DOHH2 (cell line): Measurements from ENCODE around the gene HAUS3.

Source experiments
- H3F3A ChIP-seq: fragments of 200-600 bp; sonication (generic), shearing (Covaris generic); 2 replicates; pipeline ENCODE4 v1.6.0; 2016; ENCODE audit warnings: antibody characterized with exemption, mild to moderate bottlenecking; ENCODE audit not compliant: control insufficient read depth, insufficient read depth
- H3K27ac ChIP-seq: fragments of 200-600 bp; sonication (generic); 2 replicates; pipeline ENCODE4 v1.5.1; 2014; ENCODE audit warnings: low read depth, mild to moderate bottlenecking, low read length, moderate library complexity
- H3K27me3 ChIP-seq: fragments of 200-600 bp; sonication (generic); 2 replicates; pipeline ENCODE4 v1.6.1; 2014; ENCODE audit warnings: mild to moderate bottlenecking, low read length, mixed read lengths; ENCODE audit not compliant: control insufficient read depth
- H3K36me3 ChIP-seq: fragments of 200-600 bp; sonication (generic); 2 replicates; pipeline ENCODE4 v1.6.1; 2014; ENCODE audit warnings: mild to moderate bottlenecking, low read length, moderate library complexity, mixed read lengths; ENCODE audit not compliant: control insufficient read depth
- H3K4me1 ChIP-seq: fragments of 200-600 bp; sonication (generic); 2 replicates; pipeline ENCODE4 v1.6.1; 2014; ENCODE audit warnings: mild to moderate bottlenecking, low read length, mixed read lengths; ENCODE audit not compliant: control insufficient read depth
- H3K4me2 ChIP-seq: fragments of 200-600 bp; sonication (generic); 2 replicates; pipeline ENCODE4 v1.6.0; 2014; ENCODE audit warnings: mild to moderate bottlenecking, low read length, moderate library complexity
- H3K4me3 ChIP-seq: fragments of 200-600 bp; sonication (generic); 2 replicates; pipeline ENCODE4 v1.5.1; 2014; ENCODE audit warnings: mild to moderate bottlenecking, low read length, mixed read lengths
- H3K79me2 ChIP-seq: fragments of 200-600 bp; sonication (generic); 2 replicates; pipeline ENCODE4 v1.6.1; 2014; ENCODE audit warnings: mild to moderate bottlenecking, low read length, mixed read lengths; ENCODE audit not compliant: control insufficient read depth
- H3K9me2 ChIP-seq: fragments of 200-600 bp; sonication (generic); replicated peaks from 2 replicates; pipeline ENCODE4 v1.6.1; 2014; ENCODE audit warnings: mild to moderate bottlenecking, low read length, mixed read lengths; ENCODE audit not compliant: control insufficient read depth
- H3K9me3 ChIP-seq: fragments of 200-600 bp; sonication (generic); 2 replicates; pipeline ENCODE4 v1.6.1; 2014; ENCODE audit warnings: antibody characterized with exemption, low read length, mixed read lengths; ENCODE audit not compliant: control insufficient read depth, insufficient read depth
- H4K20me1 ChIP-seq: fragments of 200-600 bp; sonication (generic); 2 replicates; pipeline ENCODE4 v1.6.0; 2014; ENCODE audit warnings: low read depth, mild to moderate bottlenecking, antibody characterized with exemption, low read length, moderate library complexity; ENCODE audit not compliant: control insufficient read depth, insufficient read depth
- EZH2phosphoT487 ChIP-seq: fragments of 200-600 bp; sonication (generic); IDR thresholded peaks from 2 replicates; pipeline ENCODE4 v1.6.1; 2017; ENCODE audit warnings: borderline replicate concordance, mild to moderate bottlenecking, antibody characterized with exemption, low read length, moderate library complexity, mixed read lengths
- TF ChIP-seq, protein P1 (sequence below): fragments of 200-600 bp; sonication (generic); IDR thresholded peaks from one replicate; pipeline ENCODE4 v1.5.1; 2014; ENCODE audit warnings: antibody characterized with exemption, mild to moderate bottlenecking, low read depth, low read length; ENCODE audit not compliant: poor library complexity, severe bottlenecking

The HAUS3 gene

DNA sequence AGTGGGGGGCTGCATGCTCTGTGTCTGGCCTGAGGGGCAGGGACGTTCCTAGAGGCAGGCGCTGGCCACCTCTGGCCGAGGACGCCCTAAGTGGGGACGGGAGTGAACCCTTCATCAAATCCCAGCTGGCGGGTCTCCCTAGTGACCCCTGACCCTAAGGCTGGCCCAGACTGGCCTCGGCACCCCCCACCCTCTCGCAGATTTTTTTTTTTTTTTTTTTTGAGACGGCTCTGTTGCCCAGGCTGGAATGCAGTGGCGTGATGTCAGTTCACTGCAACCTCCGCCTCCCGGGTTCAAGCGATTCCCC lies 21.0 kb upstream of the HAUS3 start:
- H3K79me2 ChIP-seq: no peaks in the 10 kb centered on the region
- no peaks in the 10 kb centered on the region for H3F3A ChIP-seq
- H3K36me3 ChIP-seq: no peaks in the 10 kb centered on the region
- no peak for TF ChIP-seq EZH2phosphoT487
- TF ChIP-seq, protein P1, sequence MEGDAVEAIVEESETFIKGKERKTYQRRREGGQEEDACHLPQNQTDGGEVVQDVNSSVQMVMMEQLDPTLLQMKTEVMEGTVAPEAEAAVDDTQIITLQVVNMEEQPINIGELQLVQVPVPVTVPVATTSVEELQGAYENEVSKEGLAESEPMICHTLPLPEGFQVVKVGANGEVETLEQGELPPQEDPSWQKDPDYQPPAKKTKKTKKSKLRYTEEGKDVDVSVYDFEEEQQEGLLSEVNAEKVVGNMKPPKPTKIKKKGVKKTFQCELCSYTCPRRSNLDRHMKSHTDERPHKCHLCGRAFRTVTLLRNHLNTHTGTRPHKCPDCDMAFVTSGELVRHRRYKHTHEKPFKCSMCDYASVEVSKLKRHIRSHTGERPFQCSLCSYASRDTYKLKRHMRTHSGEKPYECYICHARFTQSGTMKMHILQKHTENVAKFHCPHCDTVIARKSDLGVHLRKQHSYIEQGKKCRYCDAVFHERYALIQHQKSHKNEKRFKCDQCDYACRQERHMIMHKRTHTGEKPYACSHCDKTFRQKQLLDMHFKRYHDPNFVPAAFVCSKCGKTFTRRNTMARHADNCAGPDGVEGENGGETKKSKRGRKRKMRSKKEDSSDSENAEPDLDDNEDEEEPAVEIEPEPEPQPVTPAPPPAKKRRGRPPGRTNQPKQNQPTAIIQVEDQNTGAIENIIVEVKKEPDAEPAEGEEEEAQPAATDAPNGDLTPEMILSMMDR: no peak
- H3K4me2 ChIP-seq: peak overlapping the region; percentile 97
- no peaks in the 10 kb centered on the region for H3K9me3 ChIP-seq
- peak overlapping the region; percentile 87 for H3K4me3 ChIP-seq
- H3K27ac ChIP-seq: no peak overlapping the region
- H3K27me3 ChIP-seq: no peaks in the 10 kb centered on the region
- H3K4me1 ChIP-seq: peaks cover 26% of the 10 kb centered on the region
- H3K9me2 ChIP-seq: no peaks in the 10 kb centered on the region
- no peaks in the 10 kb centered on the region for H4K20me1 ChIP-seq

DNA sequence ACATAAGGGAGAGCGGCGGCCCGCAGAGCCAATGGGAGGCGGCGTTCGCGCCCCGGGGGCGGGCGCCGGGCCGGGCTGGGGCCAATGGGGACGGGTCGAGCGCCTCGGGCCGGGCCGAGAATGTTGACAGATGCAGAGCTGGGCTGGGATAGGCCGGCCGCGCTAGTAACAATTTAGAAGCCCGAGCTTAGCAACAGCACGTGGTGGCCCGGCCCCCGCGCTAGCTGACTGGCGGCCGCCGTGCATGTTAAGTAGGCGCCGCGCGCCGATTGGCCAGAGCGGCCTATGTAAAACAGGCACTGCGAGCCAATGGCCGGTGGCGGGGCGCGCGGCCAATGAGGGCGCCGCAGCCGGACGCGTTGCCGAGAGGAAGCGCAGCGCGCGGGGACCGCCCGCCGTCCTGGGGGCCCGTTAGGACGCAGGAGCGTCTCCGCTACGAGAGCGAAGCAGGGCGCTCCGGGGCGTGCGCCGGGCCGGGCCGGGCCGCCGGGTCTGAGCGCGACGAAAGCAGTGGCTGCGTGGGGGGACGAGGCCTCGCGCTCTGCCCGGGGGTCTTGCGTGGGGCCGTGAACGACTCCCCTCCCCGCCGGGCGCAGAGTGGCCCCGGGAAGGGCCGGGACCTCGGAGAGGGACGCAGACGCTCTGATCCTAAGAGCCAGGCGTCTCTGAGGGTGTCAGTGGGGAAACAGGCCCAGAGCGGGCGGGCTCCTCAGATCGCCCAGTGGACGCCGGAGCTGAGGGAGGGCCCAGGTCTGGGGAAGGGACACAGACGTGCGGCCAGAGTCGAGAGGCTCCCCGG lies 20.4 kb upstream of the HAUS3 start:
- Histone ChIP-seq H4K20me1 (no peaks in the 10 kb centered on the region), H3K9me3 (no peaks in the 10 kb centered on the region), H3F3A (no peaks in the 10 kb centered on the region), H3K4me3 (peak overlapping the region; percentile 87), H3K4me2 (peak overlapping the region; percentile 97), H3K79me2 (no peaks in the 10 kb centered on the region), H3K27ac (peak overlapping the region; percentile 28; the same call in 1 of the 2 replicates), H3K4me1 (peaks cover 26% of the 10 kb centered on the region), H3K27me3 (no peaks in the 10 kb centered on the region), H3K9me2 (no peaks in the 10 kb centered on the region), H3K36me3 (no peaks in the 10 kb centered on the region)
- TF ChIP-seq, protein P1: no peak
- TF ChIP-seq EZH2phosphoT487: no peak

DNA sequence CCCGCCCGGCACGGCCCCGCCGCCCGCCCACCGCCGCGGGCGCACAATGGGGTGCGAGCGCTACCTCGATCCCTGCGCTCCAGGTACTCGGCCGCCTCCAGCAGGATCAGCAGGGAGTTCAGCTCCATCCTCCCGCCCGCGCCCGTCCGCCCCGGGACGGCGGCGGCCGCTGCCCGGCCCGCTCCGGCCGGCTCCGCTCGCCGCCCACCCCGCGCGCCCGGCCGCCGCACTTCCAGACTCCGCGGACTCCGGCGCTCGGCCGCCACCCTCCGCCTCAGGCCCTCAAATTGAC lies 19.9 kb upstream of the HAUS3 start, which contains the start of gene MXD4:
Gene MXD4, minus strand, starts transcription at position 257 of the 292 bp plus-strand sequence. Its CDS starts 129 bp downstream, at position 128.
- no peaks in the 10 kb centered on the region for H4K20me1 ChIP-seq
- no peaks in the 10 kb centered on the region for H3K9me2 ChIP-seq
- peak within 1 kb of the TSS; percentile 97 for H3K4me2 ChIP-seq
- peaks cover 26% of the 10 kb centered on the region for H3K4me1 ChIP-seq
- H3F3A ChIP-seq: no peaks in the 10 kb centered on the region
- H3K9me3 ChIP-seq: no peaks in the 10 kb centered on the region
- no peaks in the 10 kb centered on the region for H3K36me3 ChIP-seq
- peak within 1 kb of the TSS; percentile 87 for H3K4me3 ChIP-seq
- H3K27ac ChIP-seq: peak within 1 kb of the TSS; percentile 28; the same call in 1 of the 2 replicates
- H3K79me2 ChIP-seq: no peaks in the 10 kb centered on the region
- TF ChIP-seq, protein P1: no peak
- TF ChIP-seq EZH2phosphoT487: no peak
- no peaks in the 10 kb centered on the region for H3K27me3 ChIP-seq
